Activated naive CD4-positive, alpha-beta T cell treated with anti-CD3 and anti-CD28 coated beads, Interleukin-2, amount 50 U/mL, for 24 hours (primary cell): ENCODE results near the gene RALBP1.
"Not testable (repeated sequence)": the region's sequence is repeated elsewhere in the genome, so short reads cannot be mapped to it uniquely, and the experiment has no call there.

ENCODE experiments used
- H3K27ac Mint-ChIP-seq: one replicate; pipeline ENCODE4 v1.8.0; 2021; ENCODE audit warnings: mild to moderate bottlenecking, mixed read lengths
- H3K27me3 Mint-ChIP-seq: one replicate; pipeline ENCODE4 v1.8.0; 2021; ENCODE audit warnings: mixed read lengths
- H3K36me3 Mint-ChIP-seq: one replicate; pipeline ENCODE4 v1.8.0; 2021; ENCODE audit warnings: mixed read lengths
- H3K4me1 Mint-ChIP-seq: one replicate; pipeline ENCODE4 v1.8.0; 2021; ENCODE audit warnings: mixed read lengths
- H3K4me3 Mint-ChIP-seq: one replicate; pipeline ENCODE4 v1.8.0; 2021; ENCODE audit warnings: mild to moderate bottlenecking, mixed read lengths
- H3K9me3 Mint-ChIP-seq: one replicate; pipeline ENCODE4 v1.8.0; 2021; ENCODE audit warnings: mixed read lengths

The RALBP1 gene

GRCh38 chr18:9477509-9477908, 2.2 kb downstream of the RALBP1 start:
- Mint-ChIP-seq H3K4me3 (no peak overlapping the region), H3K9me3 (no peaks in the 10 kb centered on the region), H3K27ac (no peak overlapping the region), H3K36me3 (peaks cover 23% of the 10 kb centered on the region), H3K27me3 (peaks cover 3% of the 10 kb centered on the region), H3K4me1 (peaks cover 53% of the 10 kb centered on the region)

- Mint-ChIP-seq H3K9me3 (no peaks in the 10 kb centered on the region), H3K4me1 (peaks cover 59% of the 10 kb centered on the region), H3K36me3 (peaks cover 24% of the 10 kb centered on the region), H3K27me3 (peaks cover 3% of the 10 kb centered on the region), H3K4me3 (no peak overlapping the region), H3K27ac (no peak overlapping the region)
These were observed 3.2 kb downstream of the RALBP1 start for GRCh38 chr18:9478545-9478944.

- H3K27me3 Mint-ChIP-seq = no peaks in the 10 kb centered on the region
- H3K9me3 Mint-ChIP-seq = peaks cover 4% of the 10 kb centered on the region
- no peak overlapping the region for H3K27ac Mint-ChIP-seq
- H3K4me3 Mint-ChIP-seq = no peak overlapping the region
- peaks cover 34% of the 10 kb centered on the region for H3K36me3 Mint-ChIP-seq
- peaks cover 61% of the 10 kb centered on the region for H3K4me1 Mint-ChIP-seq
These were observed 7.5 kb downstream of the RALBP1 start for GRCh38 chr18:9482790-9483189.

- Mint-ChIP-seq H3K4me1 (peaks cover 63% of the 10 kb centered on the region), H3K4me3 (no peak overlapping the region), H3K9me3 (peaks cover 4% of the 10 kb centered on the region), H3K27me3 (no peaks in the 10 kb centered on the region), H3K36me3 (peaks cover 33% of the 10 kb centered on the region), H3K27ac (no peak overlapping the region)
These were observed 8.2 kb downstream of the RALBP1 start for GRCh38 chr18:9483526-9483925.

- H3K27ac Mint-ChIP-seq, H3K4me3 Mint-ChIP-seq, H3K9me3 Mint-ChIP-seq, H3K27me3 Mint-ChIP-seq: not testable (repeated sequence)
- peaks cover 28% of the 10 kb centered on the region for H3K36me3 Mint-ChIP-seq
- H3K4me1 Mint-ChIP-seq = peaks cover 60% of the 10 kb centered on the region
These were observed 9.5 kb downstream of the RALBP1 start for GRCh38 chr18:9484856-9485255.

GRCh38 chr18:9488538-9488937, 13.2 kb downstream of the RALBP1 start:
- Mint-ChIP-seq H3K9me3 (peaks cover 4% of the 10 kb centered on the region), H3K36me3 (peaks cover 22% of the 10 kb centered on the region), H3K4me3 (no peak overlapping the region), H3K27ac (no peak overlapping the region), H3K4me1 (peaks cover 54% of the 10 kb centered on the region), H3K27me3 (no peaks in the 10 kb centered on the region)

- Mint-ChIP-seq H3K27me3 (no peaks in the 10 kb centered on the region), H3K9me3 (no peaks in the 10 kb centered on the region), H3K4me3 (no peak overlapping the region), H3K27ac (no peak overlapping the region), H3K4me1 (peaks cover 40% of the 10 kb centered on the region), H3K36me3 (peaks cover 18% of the 10 kb centered on the region)
These were observed 19.5 kb downstream of the RALBP1 start for GRCh38 chr18:9494778-9495331.

GRCh38 chr18:9495465-9495864, 20.2 kb downstream of the RALBP1 start:
- Mint-ChIP-seq H3K36me3 (peaks cover 18% of the 10 kb centered on the region), H3K4me1 (peaks cover 40% of the 10 kb centered on the region), H3K4me3 (no peak overlapping the region), H3K9me3 (no peaks in the 10 kb centered on the region), H3K27me3 (no peaks in the 10 kb centered on the region), H3K27ac (no peak overlapping the region)

GRCh38 chr18:9495916-9496705, 20.8 kb downstream of the RALBP1 start:
- Mint-ChIP-seq H3K27ac (no peak overlapping the region), H3K9me3 (no peaks in the 10 kb centered on the region), H3K36me3 (peaks cover 20% of the 10 kb centered on the region), H3K4me1 (peaks cover 35% of the 10 kb centered on the region), H3K4me3 (no peak overlapping the region), H3K27me3 (no peaks in the 10 kb centered on the region)

GRCh38 chr18:9506046-9506792, 30.9 kb downstream of the RALBP1 start:
- no peaks in the 10 kb centered on the region for H3K9me3 Mint-ChIP-seq
- H3K27ac Mint-ChIP-seq = no peak overlapping the region
- peaks cover 46% of the 10 kb centered on the region for H3K4me1 Mint-ChIP-seq
- H3K27me3 Mint-ChIP-seq = no peaks in the 10 kb centered on the region
- no peak overlapping the region for H3K4me3 Mint-ChIP-seq
- H3K36me3 Mint-ChIP-seq = peaks cover 10% of the 10 kb centered on the region

- no peak overlapping the region for H3K4me3 Mint-ChIP-seq
- peaks cover 46% of the 10 kb centered on the region for H3K4me1 Mint-ChIP-seq
- H3K27me3 Mint-ChIP-seq = no peaks in the 10 kb centered on the region
- H3K9me3 Mint-ChIP-seq = no peaks in the 10 kb centered on the region
- peak overlapping the region; percentile 15 for H3K27ac Mint-ChIP-seq
- peaks cover 10% of the 10 kb centered on the region for H3K36me3 Mint-ChIP-seq
These were observed 32.3 kb downstream of the RALBP1 start for GRCh38 chr18:9507565-9508088.

GRCh38 chr18:9508446-9509025, 33.2 kb downstream of the RALBP1 start:
- peaks cover 5% of the 10 kb centered on the region for H3K36me3 Mint-ChIP-seq
- peaks cover 46% of the 10 kb centered on the region for H3K4me1 Mint-ChIP-seq
- no peak overlapping the region for H3K27ac Mint-ChIP-seq
- H3K9me3 Mint-ChIP-seq = no peaks in the 10 kb centered on the region
- no peak overlapping the region for H3K4me3 Mint-ChIP-seq
- H3K27me3 Mint-ChIP-seq = no peaks in the 10 kb centered on the region

GRCh38 chr18:9513971-9514512, 38.7 kb downstream of the RALBP1 start:
- H3K4me1 Mint-ChIP-seq = peaks cover 4% of the 10 kb centered on the region
- H3K27ac Mint-ChIP-seq = no peak overlapping the region
- no peak overlapping the region for H3K4me3 Mint-ChIP-seq
- H3K9me3 Mint-ChIP-seq = no peaks in the 10 kb centered on the region
- no peaks in the 10 kb centered on the region for H3K27me3 Mint-ChIP-seq
- peaks cover 3% of the 10 kb centered on the region for H3K36me3 Mint-ChIP-seq

- Mint-ChIP-seq H3K4me1 (peaks cover 4% of the 10 kb centered on the region), H3K27ac (no peak overlapping the region)
These were observed 41.2 kb downstream of the RALBP1 start for GRCh38 chr18:9516437-9517064.

GRCh38 chr18:9517869-9518268, 42.6 kb downstream of the RALBP1 start:
- Mint-ChIP-seq H3K36me3 (peaks cover 9% of the 10 kb centered on the region), H3K4me1 (peaks cover 4% of the 10 kb centered on the region), H3K27me3 (no peaks in the 10 kb centered on the region), H3K4me3 (no peak overlapping the region), H3K27ac (no peak overlapping the region), H3K9me3 (no peaks in the 10 kb centered on the region)

More at GRCh38 chr18:9516437-9517064, 41.2 kb downstream of the RALBP1 start:
- Mint-ChIP-seq H3K4me3 (no peak overlapping the region), H3K36me3 (peaks cover 5% of the 10 kb centered on the region), H3K9me3 (no peaks in the 10 kb centered on the region), H3K27me3 (no peaks in the 10 kb centered on the region)
